ENCODE data around the gene SCAMP4.

SCAMP4 gene

DNA sequence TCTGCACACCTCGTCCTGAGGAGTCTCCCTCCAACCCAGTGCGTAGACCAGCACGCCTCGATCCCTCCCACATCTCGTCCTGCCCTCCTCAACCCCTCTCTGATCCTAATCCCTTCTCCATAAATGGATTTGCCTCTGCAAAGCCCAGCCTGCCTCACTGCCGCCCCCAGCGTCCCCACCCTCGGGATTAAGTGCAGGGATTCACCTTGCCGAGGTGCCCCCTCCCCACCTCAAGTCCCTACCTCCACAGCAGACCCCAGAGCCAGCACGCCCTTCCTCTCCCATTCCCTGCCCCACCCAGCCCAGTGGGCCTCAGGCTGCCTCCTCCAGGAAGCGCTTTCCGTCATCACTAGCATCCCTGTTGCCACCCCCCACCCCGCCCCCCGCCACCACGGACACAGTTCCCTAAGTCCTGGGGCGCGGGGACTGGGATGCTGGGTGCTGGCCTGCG is 45.8 kb upstream of the SCAMP4 start:
- TF ChIP-seq CTCF (IDR thresholded peaks at IDR 0.05; ENCODE audit: low read depth, low read length, missing control alignments) = no peak
- in situ Hi-C loops (cut with HindIII; ENCODE audit: low sequenced_read_pairs) = no loop called here
- H3K4me3 ChIP-seq (ENCODE audit: low read depth, low read length) = no peak overlapping the region
- DNase-seq (ENCODE audit: low read depth) = no peak

GRCh38 chr19:1860042-1860775 is 45.0 kb upstream of the SCAMP4 start:
- TF ChIP-seq CTCF (IDR thresholded peaks at IDR 0.05; ENCODE audit: low read depth, low read length, missing control alignments) = no peak
- DNase-seq (ENCODE audit: low read depth) = peak; percentile 54
- peak overlapping the region; percentile 83 for H3K4me3 ChIP-seq (ENCODE audit: low read depth, low read length)
- in situ Hi-C loops (cut with HindIII; ENCODE audit: low sequenced_read_pairs) = no loop called here

- DNase-seq (ENCODE audit: low read depth) = no peak
- H3K4me3 ChIP-seq (ENCODE audit: low read depth, low read length) = peak overlapping the region; percentile 83
- in situ Hi-C loops (cut with HindIII; ENCODE audit: low sequenced_read_pairs) = no loop called here
- no peak for TF ChIP-seq CTCF (IDR thresholded peaks at IDR 0.05; ENCODE audit: low read depth, low read length, missing control alignments)
These were observed 44.2 kb upstream of the SCAMP4 start for GRCh38 chr19:1860821-1861598.

- TF ChIP-seq CTCF (IDR thresholded peaks at IDR 0.05; ENCODE audit: low read depth, low read length, missing control alignments) = no peak
- H3K4me3 ChIP-seq (ENCODE audit: low read depth, low read length) = peak overlapping the region; percentile 83
- in situ Hi-C loops (cut with HindIII; ENCODE audit: low sequenced_read_pairs) = no loop called here
- DNase-seq (ENCODE audit: low read depth) = no peak
These were observed 43.6 kb upstream of the SCAMP4 start for GRCh38 chr19:1861599-1862031.

- no peak for DNase-seq (ENCODE audit: low read depth)
- no peak for TF ChIP-seq CTCF (IDR thresholded peaks at IDR 0.05; ENCODE audit: low read depth, low read length, missing control alignments)
- H3K4me3 ChIP-seq (ENCODE audit: low read depth, low read length) = peak overlapping the region; percentile 83
- in situ Hi-C loops (cut with HindIII; ENCODE audit: low sequenced_read_pairs) = no loop called here
These were observed 43.2 kb upstream of the SCAMP4 start for GRCh38 chr19:1862068-1862423.

- no peak for TF ChIP-seq CTCF (IDR thresholded peaks at IDR 0.05; ENCODE audit: low read depth, low read length, missing control alignments)
- in situ Hi-C loops (cut with HindIII; ENCODE audit: low sequenced_read_pairs) = no loop called here
- peak overlapping the region; percentile 83 for H3K4me3 ChIP-seq (ENCODE audit: low read depth, low read length)
- no peak for DNase-seq (ENCODE audit: low read depth)
These were observed 42.5 kb upstream of the SCAMP4 start for GRCh38 chr19:1862424-1863327.

Data from astrocyte of the cerebellum (primary cell).